Glomerular endothelial cell (primary cell): ENCODE results near the gene CASKIN2. TPM values are rescaled to one million over a fixed set of nuclear protein-coding genes. Genes with fewer than 3 reads are reported as not detected.

Experiments used
- DNase-seq: peaks from one replicate; pipeline ENCODE4 v3.0.0-alpha.2; 2011; ENCODE audit warnings: low read depth, low spot score; ENCODE audit errors: extremely low read depth
- total RNA-seq: library from RNA; depleted of rRNA; stranded (reverse); fragments of >200 nt; gene quantifications from 2 replicates; pipeline ENCODE4 v1.2.3, GENCODE V29; 2015

CASKIN2 gene
- total RNA-seq, 1 donor from 2014 or later, result 21.3 TPM

DNA sequence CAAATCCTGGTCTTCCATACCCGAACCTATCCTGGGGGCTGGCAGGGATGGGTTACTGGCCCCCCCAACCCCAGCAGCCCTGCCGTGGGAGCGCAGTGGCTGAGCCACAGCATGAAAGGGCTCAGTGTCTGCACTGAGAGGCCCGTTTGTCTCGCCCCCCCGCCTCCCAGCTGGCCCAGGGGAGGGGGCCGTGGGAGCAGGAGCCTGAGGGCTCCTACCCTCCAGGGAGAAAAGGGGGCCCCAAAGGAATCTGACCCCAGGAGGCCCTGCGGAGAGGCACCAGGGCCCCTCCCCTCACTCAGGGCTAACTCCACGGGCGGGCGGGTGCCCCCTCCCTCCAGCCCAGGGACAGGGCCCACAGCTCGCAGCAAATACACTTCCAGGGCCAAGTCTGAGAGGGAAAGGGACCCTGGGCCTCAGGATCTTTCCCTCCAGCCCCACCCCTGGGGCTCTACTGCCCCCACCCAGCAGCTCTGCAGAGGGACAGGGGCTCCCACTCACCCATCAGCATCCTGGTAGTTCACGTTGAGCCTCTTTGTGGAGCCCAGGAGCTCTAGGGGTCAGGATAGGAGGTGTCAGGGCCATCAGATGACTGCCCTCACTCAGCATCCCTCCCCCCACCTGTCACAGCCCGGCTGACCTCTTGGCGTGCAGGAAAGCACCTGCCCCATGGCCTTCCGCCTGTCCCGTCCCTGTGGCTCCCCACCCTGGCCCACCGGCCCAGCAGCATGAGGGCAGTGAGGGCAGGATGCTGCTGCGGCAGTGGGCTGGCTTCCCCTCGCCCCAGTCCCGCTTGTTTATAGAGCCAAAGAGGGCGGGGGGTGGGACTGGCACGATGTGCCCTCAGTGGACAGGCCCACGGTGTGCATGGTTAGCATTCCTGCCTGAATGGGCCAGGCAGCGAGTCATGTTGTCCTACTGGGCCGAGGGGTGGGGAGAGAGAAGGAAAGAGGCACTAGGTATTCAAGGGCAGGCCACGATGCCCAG is 7.3 kb downstream of the CASKIN2 start:
- DNase-seq, result no peak

DNA sequence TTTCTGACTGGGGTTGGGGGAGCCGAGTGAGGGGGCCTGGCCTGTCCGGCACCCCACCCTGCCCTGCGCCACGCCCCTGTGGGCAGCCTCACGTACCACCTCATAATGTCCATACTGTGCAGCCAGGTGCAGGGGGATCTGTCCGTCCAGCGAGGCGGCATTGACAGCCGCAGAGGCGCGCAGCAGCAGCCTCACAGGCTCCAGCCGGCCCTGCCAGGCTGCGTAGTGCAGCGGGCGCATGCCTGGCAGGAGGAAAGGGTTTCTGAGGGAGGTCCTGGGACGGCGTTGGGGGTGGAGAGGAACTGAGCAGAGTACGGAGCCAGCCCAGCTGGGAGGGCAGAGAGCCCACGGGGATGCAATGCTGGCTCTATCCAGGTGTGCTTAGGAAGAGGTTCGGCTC is 8.4 kb downstream of the CASKIN2 start:
- DNase-seq, result no peak

DNA sequence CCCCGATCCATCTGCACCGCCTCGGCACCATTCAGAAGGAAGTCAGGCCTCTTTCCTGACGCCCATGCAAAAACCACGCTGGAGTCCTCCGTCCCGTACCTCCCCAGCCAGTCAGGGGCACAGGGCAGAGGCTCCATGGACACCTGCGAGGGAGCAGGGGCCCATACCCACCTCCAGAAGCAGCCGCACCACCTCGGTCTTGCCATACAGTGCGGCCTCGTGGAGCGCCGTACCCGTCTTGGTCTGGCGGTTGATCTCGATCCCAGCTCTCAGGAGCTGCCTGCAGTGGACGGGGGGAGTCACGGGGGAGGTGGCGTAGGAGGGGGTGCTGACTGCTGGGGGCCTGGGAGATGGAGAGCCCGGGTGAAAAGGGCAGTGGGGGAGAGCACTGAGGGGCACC is 9.2 kb downstream of the CASKIN2 start:
- no peak for DNase-seq

DNA sequence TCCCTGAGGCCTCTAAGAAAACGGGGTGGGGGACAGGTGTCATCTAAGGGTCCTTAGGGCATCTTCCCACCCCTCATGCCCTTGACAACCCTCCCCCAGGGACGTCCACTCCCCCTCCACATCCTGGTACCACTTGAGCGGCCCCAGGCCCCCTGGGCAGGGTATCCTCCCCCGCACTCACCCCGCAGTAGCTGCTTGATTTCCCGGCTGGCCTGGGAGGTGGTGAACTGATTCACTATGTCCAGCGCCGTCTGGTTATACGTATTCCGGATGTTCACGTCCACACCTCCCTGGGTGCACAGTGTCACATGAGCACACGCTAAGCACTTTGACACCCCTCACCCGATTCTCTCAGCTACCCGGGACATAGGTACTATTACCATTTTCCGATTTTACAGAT is 9.7 kb downstream of the CASKIN2 start:
- DNase-seq, result no peak

DNA sequence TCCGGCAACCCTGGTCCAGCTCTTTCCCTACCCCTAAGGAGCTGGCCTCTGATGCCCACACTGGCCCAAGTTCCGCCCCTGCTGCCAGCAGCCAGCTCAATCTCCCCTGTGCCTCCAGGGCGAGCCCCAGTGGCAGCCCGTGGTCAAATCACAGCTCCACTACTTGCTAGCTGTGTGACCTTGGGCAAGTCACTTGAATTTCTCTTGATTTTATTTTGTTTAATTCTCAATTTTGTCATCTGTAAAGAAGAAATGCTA is 10.3 kb downstream of the CASKIN2 start:
- DNase-seq, result no peak

DNA sequence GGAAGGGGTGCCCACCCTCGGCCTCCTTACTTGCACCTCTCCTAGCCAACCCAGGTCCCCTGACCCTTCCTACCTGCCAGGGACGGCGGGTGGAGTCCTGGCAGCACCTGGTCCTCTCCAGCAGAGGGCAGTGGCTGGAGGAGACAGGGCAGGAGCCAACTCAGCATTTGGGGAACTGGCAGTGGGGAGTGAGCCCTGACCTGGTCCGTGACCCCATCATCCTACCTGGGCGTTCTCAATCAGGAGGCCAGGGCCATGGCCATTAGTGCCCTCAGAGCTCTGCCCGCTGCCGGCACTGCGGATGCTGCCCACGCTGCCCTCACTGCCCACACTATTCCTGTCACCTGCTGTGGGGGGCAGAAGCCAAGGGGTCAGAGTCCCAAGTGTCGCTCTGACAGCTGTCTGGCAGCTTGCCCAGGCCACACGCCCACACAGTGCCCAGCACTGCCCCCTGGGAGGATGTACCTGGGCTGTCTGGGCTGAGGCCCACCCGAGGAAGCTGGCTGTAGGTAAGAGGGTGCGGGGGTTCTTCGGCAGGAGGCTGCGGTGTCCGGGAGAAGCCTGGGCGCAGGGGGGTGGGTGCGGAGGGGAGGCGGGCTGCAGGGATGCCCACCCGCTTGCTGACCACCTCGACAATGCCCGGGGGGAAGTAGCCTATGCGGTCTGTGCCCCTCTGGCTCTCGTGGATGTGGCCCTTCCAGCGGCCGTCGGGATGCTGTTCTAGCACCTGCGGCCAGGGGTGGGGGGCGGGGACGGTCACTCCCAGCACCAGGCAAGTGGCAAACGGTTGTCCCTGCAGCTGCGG is 10.8 kb downstream of the CASKIN2 start:
- DNase-seq, result no peak

DNA sequence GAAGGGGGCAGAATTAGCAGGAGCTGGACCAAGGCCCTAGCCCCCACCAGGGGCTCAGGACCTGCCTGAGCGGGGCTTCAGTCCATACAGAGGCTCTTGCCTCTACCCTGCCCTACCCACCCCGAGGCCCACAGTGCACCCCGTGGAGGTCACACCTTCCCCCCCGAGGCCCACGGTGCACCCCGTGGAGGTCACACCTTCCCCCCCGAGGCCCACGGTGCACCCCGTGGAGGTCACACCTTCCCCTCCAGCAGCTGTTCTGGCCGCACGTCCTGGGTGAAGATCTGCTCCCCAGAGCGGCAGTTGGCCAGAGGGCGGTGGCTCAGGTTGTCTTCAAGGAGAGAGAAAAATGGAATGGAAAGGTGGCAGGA is 11.4 kb downstream of the CASKIN2 start:
- no peak for DNase-seq

DNA sequence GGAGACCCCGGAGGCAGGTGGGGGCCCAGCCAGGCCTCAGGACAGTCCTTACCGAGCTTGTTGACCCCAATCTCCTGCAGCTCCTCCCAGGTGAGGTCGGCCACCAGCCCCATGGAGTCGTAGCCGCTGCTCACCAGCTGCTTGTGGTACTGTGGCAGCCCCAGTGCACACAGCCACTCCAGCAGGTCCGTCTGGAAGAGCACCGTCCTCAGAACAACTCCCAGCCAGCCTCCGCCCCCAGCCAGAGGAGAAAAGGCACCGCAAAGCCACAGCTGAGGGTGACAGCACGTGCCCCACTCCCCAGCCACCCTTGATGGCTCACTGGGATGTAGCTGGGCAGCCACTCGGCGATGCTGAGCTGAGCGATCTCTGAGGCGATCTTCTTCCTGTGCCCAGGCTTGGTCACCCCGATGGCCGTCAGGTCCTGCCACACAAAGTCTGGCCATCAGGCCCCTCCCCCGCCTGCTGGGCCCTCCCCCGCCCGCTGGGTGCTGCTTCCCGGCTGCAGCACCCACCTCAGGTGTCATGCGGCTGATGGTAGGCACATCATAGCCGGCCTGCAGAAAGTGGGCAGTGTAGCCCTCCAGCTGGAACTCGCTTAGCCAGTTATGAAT is 11.9 kb downstream of the CASKIN2 start:
- DNase-seq, result no peak

DNA sequence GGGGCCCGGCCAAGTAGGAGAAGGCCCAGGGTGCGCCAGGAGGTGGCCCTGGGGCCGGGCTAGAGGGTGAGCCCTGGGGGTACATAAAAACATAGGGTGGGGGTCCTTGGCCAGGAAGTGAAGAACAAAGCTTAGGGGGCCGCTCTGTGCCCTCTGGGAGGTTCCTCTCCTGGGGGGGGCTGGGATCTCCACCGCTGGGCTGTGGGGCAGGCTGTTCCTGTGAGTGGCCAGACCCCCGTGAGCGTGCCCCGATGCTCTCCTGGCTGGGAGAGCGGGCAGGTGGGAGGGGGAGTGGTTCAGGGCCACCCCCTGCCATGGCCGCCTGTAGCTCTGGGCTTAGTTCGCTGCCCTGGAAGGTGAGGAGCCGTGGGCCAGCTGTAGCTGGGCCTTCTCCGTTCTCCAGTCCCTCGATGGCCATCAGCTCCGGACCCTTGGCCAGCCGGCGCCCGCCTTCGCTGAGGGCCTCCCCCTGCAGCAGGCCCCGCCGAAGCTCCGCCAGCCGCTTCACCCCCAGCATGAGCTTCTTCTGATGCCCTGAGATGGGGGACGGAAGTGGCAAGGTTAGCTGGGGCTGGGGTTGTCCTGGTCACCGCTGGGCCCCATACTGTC is 12.5 kb downstream of the CASKIN2 start:
- DNase-seq, result no peak

DNA sequence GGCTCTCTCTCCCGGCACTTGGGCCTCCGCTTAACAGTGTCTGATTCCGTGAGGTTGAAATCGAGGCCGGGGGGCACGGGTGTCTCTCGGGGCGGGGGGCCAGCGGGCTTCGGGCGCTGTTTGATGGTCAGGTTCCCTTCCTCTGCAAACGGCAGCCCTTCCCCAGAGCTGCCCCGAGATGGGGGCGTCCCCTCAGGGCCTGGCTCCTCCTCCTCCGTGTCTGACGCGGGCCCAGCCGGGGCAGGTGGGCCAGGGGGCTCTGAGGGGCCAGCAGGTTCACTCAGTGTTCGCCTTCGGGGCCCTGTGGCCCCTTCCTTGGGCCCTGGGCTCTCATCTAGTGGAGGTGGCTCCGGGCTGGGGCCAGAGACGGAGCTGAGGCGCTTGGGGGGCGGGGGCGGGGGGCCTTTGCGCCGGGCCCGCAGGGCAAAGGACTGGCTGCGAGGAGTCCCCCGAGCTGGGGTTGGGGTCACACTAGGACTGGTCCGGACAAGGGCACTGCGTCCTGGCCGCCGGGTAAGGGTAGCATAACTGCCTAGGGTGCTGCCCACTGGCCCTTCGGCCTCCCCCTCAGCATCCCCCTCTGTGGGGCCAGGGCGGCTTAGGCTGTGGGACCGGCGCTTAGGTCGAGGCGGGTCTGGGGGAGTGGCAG is 13.1 kb downstream of the CASKIN2 start:
- no peak for DNase-seq

DNA sequence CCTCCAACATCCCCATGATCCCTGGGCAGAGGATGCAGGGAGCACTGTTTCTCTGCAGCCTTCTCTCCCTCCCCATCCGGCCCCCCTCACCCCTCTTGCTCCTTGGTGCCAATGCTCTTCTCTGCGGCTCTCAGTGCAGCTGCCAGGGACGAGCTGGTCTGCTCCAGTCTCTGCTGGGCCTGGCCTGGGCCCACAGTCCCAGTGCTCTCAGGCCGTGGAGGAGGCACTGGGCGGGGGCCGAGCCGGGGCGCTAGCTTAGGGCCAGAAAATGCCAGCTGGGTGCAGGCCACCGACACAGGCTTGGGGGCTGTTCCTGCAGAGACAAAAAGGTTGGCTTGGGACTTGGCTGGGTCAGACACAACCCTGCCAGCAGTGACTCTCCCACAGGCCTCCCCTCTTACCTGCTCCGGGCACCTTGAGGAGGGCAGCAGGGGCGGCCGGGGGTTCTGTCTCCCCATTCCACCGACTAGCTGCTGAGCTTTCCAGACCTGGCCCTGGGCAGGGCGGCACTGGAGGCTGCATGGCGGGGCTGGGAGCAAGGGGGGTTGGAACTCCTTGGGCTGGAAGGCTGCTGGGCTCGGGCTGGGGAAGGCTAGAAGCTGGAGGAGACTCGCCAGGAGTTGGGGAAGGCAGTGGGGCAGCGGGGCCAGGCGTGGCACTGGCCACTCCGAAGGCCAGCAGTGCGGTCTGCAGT is 13.8 kb downstream of the CASKIN2 start:
- DNase-seq, result no peak

DNA sequence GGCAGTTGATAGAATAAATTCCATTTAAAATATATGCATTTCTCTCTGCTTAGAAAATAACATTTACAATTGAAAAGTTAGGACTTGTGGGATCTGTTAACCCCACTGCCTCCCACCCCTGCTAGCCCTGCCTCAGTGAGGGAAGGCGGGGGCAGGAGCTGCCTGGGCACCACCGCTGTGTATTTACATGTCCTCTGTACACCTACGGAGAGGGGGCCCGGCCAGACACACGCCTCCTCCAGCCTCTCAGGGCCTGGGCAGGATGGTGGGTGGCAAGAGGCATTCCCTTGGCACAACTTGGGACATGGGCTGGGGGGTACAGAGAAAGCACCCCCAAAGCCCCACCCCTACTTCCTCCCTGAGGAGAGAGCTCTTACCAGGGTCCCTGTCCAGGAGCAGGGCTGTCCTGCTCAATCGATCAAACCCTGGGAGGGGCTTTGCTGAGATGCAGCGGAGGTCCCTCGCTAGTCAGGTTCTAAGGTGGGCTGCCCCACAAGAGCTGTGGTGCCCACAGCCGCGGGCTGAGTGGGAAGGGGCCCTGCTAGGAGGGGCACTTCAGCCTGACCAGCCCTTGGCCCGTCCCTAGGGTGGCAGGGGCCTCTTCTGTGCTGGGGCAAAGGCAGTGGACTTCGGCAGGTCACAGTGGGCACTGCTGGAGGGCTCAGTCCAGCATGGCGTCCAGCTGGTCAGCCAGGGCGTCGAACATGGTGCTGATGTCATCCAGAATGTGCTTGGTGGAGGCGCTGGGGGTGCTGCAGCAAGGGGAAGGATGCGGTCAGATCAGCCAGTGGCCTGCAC is 14.7 kb downstream of the CASKIN2 start:
- DNase-seq, result no peak

DNA sequence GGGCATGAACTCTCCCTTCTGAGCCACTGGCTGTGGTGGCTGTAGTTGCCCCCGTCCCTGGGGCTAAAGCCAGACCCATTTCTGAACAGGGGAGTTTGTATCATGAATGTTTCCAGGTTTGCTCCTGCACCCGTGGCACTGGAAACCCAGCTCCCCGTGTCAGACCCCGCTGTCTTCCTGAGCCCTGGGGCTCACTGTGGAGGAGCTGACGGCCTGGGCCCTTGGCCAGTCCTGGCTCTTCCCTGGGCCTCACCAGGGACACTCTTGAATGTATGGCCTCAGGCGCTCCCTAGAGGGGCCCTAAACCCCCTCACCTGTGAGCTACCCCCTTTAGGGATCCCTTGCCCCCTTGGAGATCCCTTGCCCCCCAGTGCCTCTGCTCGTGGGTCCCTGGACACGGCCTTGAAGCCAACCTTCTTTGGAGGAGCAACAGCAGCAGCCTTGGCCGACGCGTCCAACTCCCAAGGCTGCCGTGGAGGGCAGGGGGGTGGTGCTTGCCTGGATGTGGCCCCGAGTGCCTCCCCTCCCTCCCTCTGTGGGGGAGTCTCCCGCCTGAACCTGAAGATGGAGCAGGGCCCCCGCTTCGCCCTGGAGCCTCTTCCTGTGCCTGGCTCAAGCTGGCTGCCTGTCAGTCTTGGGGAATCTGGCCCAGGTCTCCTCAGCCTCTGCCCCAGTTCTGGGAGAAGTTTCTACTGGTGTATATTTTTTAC is 15.9 kb downstream of the CASKIN2 start:
- DNase-seq, result no peak

DNA sequence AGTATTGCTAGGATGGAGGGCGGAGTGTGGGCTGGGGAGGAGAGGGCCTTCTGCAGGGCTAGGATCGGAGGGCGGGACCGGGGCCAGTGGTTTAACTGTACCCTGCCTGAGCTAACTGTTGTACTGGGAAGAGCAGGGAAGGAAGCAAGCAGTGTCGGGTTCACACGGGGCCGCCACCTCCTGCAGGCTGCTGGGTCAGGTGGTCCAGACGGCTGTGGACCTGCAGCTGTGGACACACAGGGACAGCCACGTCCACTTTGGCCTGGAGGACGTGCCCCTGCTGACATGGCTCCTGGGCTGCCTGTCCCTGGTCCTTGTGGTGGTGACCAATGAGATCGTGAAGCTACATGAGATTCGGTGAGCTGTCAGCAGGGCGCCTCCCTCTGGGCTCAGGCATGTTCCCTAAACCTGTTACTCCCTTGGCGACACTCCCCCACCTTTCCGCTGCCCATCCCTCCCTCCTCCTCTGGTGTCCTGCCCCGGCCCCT is 16.6 kb downstream of the CASKIN2 start:
- DNase-seq, result no peak

DNA sequence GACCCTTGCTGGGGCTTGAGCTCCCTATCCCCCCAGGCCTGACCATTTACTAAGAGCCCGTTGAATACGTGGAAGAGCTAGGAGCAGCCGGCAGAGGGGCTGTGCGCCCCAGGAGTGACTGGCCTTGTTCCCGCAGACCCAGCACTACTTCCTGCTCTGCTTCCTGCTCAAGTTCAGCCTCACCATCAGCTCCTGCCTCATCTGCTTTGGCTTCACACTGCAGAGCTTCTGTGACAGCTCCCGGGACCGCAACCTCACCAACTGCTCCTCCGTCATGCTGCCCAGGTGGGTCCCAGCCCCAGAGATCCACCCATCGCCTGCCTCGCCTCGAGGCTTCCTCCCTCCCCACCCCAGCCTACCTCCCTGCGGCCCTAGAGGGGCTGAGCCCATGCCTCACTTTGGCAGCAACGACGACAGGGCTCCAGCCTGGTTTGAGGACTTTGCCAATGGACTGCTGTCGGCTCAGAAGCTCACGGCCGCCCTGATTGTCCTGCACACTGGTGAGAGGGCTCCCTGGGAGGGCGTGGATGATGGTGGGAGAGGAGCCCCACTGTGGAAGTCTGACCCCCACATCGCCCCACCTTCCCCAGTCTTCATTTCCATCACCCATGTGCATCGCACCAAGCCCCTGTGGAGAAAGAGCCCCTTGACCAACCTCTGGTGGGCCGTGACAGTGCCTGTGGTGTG is 17.2 kb downstream of the CASKIN2 start:
- no peak for DNase-seq

DNA sequence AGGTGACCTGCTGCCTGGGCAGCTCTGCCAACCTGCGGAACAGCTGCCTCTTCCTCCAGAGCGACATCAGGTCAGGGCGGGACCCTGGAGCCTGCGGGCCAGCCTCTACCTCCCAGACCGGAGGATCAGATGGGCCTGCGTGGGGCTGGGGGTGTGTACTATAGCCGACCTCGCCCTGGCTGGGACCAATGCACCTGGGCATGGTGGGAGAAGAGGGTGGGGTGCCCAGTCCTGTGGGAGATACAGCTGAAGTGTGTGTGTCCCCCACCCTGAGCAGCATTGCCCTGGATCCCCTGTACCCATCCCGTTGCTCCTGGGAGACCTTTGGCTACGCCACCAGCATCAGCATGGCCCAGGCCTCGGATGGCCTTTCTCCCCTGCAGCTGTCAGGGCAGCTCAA is 19.3 kb downstream of the CASKIN2 start:
- no peak for DNase-seq

DNA sequence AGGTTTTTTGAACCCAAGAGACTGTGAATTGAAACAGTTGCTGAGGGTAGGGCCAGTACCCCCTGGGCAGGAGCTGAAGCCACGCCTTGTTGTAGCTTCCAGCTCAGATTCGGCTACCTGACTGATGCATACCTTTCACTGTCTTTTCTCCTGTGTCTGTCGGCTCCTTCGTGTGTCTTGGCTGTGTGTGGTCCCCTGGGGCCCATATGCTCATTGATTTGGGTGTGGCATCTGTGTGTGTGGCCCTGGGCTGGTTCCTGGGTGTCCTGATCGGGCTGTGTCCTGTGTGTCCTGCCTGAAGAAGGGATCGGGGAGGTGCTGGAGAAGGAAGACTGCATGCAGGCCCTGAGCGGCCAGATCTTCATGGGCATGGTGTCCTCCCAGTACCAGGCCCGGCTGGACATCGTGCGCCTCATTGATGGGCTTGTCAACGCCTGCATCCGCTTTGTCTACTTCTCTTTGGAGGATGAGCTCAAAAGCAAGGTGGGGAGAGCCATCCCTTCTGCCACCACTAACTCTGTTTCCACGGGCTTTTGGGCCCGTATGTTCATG is 20.9 kb downstream of the CASKIN2 start:
- DNase-seq, result no peak
